ENCODE results near the gene PPFIBP1.

PPFIBP1 gene

DNA sequence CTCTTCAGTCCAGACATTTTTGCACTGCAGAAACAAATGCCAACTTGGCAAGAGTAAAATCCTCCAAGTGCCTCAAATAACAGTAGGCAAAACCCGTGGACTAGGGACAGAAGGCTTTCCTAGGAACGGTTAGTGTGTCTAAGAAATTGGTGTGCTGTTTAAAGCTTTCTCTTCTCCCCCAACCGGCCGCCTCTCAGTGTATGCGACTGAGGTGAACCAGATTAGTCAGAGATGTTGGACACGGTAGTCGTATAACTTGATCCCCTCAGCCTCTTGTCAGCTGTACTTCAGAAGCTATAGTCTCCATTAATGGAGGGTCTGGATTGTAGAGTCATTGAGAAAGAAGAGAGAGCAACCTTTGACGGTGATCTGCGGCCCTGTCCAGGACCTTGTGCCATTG is 21.7 kb downstream of the PPFIBP1 start:
- DNase-seq: no peak

- no peak for DNase-seq
Observed at GRCh38 chr12:27547592-27547991, 23.6 kb downstream of the PPFIBP1 start.

DNA sequence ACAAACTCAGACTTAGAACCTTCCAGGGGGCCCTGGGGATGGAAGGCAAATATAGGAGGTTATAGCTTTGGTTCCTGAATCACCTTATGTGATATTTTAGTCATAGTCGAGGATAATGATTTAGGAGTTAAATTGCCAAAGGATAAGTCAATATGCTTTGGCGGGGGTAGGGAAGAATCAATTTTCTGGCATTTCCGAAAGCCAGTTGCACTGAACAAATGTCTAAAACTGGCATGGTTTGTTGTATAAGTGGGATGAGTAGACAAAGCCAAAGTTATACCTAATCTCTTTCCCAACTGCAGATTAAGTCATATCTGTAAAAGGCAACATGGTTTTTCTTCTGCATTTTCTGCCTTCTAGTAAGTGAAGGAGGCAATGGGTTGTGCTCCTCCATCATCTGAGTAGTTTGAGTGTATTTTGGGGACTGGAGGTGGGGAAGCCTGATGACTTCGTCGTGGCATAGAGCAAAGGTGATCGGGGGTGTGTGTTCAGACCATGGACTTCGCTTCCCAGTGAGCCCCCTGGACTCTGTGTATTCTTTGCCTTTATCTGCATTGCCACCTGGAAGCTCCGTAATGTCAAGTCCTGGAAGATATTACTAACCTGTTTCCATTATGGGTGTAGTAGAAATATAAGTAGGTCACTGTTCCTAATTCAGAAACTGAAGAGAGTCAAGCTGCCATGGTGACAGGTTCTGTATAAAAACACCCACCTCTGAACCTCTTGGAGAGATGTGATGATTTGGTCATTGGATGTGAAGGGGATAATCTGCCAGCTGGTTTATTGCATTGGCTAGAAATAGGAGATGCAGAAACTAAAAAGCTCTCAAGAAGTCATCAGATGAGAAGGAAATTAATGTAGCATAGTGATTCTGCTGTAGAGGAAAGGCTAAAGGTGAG is 24.5 kb downstream of the PPFIBP1 start:
- no peak for DNase-seq

DNA sequence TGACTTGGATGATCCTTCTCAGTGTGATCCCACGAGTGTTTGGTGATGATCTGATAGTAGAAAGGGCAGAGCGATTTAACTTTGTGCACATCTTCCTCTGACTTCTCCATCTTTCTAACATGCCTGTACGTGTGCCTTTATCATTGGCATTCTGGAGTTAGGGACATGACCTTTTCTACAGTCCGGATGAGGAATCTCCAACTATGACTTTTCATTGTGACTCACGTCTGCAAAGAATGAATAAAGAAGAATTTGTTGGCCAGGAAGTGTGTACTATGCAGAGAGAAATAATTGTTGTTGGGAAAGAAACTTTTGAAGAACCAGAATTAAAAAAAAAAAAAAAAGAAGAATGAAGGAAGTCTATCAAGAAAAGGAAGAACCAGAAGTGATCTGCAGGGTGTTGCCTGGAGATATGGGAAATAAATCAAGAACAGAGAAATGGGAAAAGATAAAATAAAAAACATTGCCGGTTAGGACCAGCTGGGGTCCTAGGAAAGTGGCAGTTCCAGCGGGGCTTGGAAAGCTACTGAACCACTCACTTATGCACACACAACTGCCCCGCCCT is 25.3 kb downstream of the PPFIBP1 start:
- DNase-seq: no peak

GRCh38 chr12:27549801-27550652 is 26.0 kb downstream of the PPFIBP1 start:
- no peak for DNase-seq

GRCh38 chr12:27550653-27550975 is 26.6 kb downstream of the PPFIBP1 start:
- no peak for DNase-seq

- DNase-seq: no peak
Observed at GRCh38 chr12:27551172-27551840, 27.3 kb downstream of the PPFIBP1 start.

GRCh38 chr12:27552235-27552634 is 28.2 kb downstream of the PPFIBP1 start:
- no peak for DNase-seq

- DNase-seq: peak; percentile 87
Observed at GRCh38 chr12:27552886-27553560, 29.0 kb downstream of the PPFIBP1 start.

DNA sequence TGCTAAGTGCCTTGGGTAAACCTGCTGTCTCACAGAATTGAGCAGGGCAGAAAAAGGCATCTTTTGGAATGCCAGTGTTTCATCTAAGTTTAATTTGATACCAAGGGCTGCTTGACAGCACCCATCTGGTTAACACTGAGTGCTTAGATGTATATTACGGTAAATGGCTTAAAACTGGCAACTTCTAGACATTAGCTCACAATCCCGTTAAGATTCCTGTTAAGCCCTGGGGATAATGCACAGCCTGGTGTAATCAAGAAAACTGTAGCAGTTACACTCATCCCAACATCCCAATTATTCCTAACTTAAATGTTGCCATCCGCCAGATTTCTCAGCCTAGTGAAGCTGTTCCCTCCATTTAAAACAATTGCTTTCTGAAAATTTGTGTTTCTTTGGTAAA is 29.9 kb downstream of the PPFIBP1 start:
- peak; percentile 56 for DNase-seq

DNA sequence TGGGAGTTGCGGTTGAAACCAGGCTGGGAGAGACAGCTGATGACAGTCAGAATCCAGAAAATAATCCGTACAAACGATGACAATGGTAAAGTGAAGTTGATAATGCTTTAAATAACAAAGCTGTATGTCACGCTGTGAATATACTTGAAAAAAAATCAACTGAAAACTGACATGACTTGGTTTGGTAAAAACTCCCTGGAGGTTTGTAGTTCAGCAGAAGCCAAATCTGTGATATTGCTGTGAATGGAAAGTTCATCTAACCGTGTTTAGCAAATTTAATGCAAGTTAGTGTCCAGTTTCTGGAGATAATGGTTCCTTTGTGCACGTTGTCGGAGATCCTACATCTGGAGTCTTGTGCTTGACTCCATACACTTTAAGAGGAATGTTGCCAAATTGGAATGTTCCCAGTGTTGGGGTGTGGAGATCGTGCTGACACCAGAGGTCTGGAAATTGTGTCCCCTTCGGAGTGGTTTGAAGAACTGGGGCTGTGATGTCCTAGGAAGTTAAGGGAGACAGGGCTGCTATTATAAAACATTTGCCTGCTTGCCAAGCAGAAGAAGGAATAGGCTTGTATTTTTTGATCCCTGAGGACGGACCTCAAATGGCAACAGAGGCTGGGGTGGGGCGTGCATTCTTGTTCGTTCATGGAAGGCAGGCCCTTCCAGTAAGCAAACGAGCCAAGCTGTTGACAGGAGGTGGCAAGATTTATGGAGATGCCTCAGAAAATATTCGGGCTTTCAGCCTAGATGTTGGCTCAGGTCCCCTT is 30.6 kb downstream of the PPFIBP1 start:
- DNase-seq: peak; percentile 81

DNA sequence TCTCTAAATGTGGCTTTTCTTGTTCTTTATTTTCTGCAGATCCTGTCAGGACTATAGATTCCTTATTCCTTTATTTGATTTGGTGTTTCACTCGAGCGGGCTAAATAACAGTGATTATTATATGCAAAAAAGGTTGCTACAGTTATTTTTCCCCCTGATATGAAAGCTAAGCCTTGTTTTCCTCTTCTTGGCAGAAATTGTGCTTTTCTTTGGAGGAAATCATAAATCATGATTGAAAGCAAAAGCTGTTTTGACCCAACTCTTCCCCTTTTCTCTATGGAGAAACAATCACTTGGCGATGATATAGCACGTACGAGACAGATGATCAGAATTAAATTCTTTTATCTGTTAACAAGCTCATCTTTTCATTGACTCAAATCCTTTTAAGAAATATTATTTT is 31.4 kb downstream of the PPFIBP1 start:
- DNase-seq: no peak

DNA sequence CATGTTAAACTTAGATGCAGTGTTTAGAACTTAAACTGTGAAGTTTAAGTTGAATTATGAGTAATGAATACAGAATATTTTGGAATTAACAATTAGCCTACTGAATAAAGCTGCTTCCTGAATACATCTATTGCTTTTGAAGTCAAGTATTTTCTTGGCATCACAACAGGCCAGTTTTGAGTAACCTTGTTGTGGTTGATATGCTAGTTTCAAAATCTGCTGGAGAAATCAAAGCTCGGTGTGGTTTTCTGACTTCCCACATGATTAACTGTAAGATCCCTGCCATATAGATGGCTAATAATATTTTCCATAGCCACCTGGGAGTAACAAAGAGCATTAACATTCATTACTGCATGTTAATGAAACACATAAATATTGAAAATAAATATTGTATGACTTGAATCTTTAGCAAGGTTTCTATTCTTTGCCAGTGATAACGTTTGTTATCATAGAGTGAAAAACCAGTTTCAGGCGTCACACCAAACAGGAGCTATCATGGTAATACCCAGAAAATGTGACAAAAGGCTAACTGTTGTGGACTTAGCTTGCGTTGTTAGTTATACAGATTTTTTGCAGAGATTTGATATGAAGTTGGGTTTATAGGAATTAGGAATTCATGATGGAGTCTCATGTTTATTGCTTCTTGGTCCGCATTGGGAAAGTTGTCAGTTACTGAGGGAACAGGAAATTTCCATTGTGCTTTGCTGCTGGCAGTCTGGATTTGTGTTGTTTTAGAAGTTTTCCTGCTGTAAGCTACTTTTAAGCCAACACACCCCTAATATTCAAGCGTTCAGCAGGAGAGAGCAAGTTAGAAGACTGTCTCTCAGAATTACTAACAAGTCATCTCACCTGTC is 32.1 kb downstream of the PPFIBP1 start:
- peak; percentile 39 for DNase-seq

- DNase-seq: no peak
Observed at GRCh38 chr12:27560126-27560525, 36.1 kb downstream of the PPFIBP1 start.

GRCh38 chr12:27561535-27562350 is 37.7 kb downstream of the PPFIBP1 start:
- DNase-seq: no peak

DNA sequence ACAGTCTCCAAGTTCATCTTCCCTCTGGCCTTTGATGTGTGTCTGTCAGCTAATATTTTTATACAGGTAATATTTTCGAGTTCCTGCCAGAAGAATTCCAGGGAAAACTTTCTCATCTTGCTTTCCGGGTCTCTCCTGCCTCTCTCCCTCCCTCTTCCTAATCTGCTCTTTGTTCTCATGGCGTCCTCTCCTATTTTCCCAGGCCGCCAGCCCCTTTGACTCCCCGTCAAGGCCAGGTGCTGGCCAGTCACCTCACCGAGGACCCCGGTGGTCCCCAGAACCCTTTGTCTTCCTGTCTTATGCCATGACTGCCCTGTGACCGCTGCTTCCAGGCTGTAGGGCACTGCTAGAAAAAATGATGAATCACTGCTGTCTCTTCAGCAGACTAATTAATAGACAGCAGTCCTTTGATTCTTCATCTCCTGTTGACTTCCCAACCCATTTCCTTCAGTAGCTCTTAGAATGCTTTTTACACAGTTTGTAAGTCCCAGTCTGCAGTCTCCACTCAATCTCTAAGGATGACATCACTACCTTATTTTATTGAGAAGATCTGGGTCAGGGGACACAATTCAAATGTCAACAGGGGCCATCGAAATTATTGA is 40.7 kb downstream of the PPFIBP1 start:
- DNase-seq: no peak

- DNase-seq: peak; percentile 24
Observed at GRCh38 chr12:27566159-27566558, 42.2 kb downstream of the PPFIBP1 start.

- DNase-seq: no peak
Observed at GRCh38 chr12:27566626-27567025, 42.6 kb downstream of the PPFIBP1 start.

GRCh38 chr12:27571463-27571862 is 47.5 kb downstream of the PPFIBP1 start:
- DNase-seq: no peak

All from midbrain (tissue), 1 donor.